Measurements from ENCODE around the gene ZNF23.

ZNF23 gene

DNA sequence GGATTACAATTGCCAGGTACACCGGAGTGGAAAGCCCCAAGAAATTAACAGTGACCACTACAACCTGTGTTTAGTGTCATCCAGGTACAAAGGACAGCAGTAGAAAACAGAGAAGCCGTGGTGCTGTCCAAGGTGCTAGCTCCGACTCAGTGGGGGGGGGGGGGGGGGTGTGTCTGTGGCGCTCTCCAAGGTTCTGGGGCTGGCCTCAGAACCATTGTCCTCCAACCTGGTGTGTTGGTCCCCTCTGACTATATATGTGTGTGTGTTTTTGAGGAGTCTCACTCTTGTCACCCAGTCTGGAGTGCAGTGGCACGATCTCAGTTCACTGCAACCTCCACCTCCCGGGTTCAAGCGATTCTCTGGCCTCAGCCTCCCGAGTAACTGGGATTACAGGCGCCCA is 5.8 kb upstream of the ZNF23 start:
- no peak for DNase-seq

DNA sequence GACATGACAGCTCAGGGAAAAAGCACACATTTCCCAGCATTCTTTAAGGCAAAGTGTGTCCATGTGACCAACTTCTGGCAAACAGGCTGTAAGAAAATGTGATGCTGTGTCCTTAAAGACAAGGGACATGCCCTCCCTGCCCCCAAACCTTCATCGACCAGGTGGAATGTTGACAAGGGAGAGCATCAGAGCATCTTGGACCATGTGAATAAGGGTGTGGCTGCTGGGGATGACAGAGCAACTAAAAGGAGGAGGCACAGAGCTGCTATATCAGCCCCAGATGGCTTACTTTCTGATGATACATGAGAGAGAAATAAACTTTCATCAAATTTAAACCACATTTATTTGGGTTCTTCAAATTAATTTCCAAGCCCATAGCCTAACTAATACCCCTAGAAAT is 2.2 kb upstream of the ZNF23 start:
- DNase-seq = no peak

GRCh38 chr16:71460941-71461340 is 1.1 kb downstream of the ZNF23 start:
- no peak for DNase-seq

- DNase-seq = no peak
These were observed 1.8 kb downstream of the ZNF23 start for GRCh38 chr16:71460236-71460635.

DNA sequence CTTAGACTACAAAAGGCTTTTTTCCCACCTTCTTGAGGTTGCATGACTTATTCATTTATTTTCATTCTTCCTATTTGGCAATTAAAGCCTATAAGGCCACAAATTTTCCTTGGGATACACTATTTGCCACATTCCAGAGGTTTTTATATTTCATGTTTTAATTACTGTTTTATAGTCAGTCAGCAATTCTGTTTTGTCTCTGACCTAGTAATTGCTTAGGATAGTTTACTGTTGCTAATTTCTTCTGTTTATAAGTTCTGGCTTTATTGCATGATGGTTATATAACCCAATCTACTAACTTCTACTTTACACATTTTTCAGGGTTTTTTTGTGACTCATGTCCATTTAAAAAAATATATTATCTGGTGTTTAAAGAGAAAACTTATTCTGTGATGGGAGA is 2.5 kb downstream of the ZNF23 start:
- no peak for DNase-seq

GRCh38 chr16:71456801-71457200 is 5.2 kb downstream of the ZNF23 start:
- DNase-seq = no peak

GRCh38 chr16:71453036-71453435 is 9.0 kb downstream of the ZNF23 start:
- no peak for DNase-seq

DNA sequence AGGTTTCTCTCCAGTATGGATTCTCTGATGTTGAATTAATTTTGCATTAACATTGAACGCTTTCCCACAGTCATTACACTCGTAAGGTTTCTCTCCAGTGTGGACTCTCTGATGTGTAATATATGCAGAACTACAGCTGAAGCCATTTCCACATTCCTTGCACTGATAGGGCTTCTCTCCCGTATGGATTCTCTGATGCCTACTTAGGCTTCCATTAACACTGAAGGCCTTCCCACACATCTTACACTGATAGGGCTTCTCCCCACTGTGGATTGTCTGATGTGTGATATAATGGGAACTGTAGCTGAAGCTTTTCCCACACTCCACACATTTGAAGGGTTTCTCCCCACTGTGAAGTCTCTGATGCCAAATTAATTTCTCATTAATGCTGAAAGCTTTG is 13.0 kb downstream of the ZNF23 start:
- no peak for DNase-seq

DNA sequence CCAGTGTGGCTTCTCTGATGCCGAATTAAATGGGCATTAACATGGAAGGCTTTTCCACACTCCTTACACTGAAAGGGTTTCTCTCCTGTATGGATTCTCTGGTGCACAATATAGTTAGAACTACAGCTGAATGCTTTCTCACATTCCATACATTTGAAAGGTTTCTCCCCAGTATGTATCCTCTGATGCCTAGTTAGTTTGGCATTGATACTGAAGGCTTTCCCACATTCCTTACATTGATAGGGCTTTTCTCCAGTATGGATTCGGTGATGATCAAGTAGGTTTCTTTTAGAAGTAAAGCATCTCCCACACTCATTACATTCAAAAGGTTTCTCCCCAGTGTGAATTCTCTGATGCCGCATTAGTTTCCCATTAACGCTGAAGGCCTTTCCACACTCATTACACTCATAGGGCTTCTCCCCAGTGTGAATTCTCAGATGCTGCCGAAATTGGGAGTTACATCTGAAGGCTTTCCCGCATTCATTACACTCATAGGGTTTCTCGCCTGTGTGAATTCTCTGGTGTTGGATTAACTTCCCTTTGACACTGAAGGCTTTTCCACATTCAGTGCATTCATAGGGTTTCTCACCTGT is 13.7 kb downstream of the ZNF23 start:
- no peak for DNase-seq

DNA sequence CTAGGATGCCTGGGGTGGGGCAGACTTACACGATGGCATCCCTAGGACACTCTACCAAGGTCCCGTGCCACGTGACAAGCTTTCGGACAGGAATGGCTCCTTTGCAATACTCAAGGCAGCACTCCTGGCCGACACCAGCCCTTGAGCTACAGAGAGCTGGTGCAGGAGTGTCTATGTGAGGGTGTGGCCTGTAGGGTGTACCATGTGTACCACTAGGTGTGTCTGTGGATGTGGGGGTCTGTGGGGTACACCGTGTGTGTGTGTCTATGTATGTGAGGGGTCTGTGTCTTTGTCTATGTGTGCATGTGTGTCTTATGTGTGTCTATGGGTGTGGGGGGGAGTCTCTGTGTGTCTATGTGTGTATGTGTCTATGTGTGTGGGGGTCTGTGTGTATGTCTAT is 18.3 kb downstream of the ZNF23 start:
- DNase-seq = no peak

GRCh38 chr16:71442051-71442440 is 20.0 kb downstream of the ZNF23 start, which contains the start of gene TLE7:
TSS of gene TLE7 (minus strand) at chr16:71442054. CDS start at chr16:71433324, 8,730 bp downstream.
- DNase-seq = no peak

DNA sequence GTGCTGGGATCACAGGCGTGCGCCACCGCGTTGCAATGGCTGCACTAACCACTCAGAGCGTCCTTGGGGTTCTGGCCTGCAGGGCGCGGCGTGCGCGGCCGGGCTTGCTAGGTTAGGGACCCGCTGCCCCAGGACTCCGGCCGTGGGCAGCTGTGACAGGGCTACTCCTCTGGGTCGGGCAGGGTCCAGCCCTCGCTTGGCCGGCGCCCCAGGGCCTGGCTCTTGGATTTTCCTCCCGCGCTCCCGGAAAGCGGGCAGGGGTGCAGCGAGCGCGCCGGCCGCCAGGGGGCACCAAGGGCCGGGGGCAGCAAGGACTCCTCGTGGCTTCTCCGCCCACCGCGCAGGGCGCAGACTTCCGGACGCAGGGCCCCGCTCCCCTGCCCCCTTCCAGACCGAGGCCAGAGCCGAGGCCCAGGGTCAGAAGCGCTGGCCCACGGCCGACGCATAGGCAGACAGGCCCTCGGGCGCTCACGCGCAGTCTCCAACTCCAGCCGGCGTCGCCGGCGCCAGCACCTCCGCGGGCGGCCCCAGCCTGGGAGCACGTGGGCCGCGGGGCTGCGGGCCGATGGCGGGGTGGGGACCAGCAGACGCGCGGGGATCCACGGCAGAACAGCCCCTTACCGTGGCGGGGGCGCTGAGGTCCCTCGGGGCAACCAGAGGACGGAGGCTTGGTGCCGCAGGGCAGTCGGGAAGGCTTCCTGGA is 20.5 kb downstream of the ZNF23 start:
- no peak for DNase-seq

DNA sequence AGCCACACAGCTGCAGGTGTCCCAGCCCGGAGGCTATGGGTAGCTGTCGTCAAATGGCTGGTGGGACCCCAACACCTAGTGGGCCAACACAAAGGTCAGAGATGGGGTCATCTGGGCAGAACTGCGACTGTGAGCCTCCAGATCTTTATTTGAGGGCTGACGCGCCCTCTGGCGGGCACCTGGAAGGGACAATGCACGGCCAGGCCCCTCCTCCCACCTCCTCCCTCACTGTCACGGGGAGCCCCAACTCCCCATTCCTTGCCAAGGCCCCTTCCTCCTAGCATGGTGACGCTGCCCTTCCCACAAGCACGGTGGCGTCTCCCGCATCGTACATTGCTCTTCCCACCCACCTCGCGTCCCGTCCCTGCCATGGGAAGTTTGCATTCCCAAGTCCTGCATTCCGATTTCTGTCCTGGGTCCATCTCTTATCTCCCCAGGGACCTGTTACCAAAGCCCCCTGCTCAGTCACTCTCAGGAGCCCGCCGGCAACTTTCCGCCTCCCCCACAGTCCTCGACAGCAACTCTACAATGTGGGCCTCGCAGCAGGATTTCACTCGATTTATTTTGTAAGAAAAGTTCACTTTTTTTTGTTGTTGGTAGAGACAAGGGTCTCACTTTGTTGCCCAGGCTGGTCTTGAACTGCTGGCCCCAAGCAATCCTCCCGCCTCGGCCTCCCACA is 21.2 kb downstream of the ZNF23 start:
- no peak for DNase-seq

- no peak for DNase-seq
These were observed 22.5 kb downstream of the ZNF23 start for GRCh38 chr16:71439523-71439922.

DNA sequence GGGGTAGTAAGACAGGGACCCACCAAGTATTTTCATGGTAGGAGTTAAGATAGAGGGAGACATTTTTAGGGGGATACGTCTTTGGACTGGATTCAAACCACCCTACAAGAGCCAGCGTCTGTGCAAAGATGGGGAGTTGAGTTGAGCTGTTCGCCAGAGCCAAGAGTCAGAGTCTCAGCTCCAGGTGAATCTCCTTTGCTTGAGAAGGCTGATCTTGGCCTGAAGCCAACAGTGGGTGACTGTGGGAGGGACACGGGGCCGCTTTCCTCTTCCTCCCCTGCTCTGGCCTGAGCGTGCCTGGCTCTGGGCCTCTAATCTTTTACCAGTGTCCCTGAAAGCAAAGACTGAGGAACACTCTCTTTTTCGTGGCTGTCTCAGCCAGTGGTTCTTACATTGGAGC is 25.6 kb downstream of the ZNF23 start:
- no peak for DNase-seq

DNA sequence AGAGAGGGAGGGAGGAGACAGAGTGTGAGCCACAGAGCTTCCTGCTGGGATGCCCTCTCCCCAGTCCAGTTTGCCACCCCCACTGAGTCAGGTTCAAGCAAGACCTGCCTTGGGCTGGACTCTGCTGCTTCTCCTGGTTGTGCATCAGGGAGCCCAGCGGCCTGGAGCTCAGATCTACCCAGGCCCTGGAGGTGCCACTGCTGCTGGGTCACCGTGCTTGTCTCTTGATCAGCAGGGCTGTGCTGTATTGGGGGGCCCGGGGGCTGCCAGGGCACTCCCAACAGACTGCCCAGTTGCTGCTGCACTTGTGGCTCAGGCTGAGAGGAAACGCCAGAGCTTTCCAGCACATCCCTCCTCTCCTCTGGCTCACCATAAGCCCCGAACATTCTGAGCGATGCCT is 29.1 kb downstream of the ZNF23 start:
- no peak for DNase-seq

- DNase-seq = no peak
These were observed 30.1 kb downstream of the ZNF23 start for GRCh38 chr16:71431991-71432390.

- DNase-seq = no peak
These were observed 30.9 kb downstream of the ZNF23 start for GRCh38 chr16:71431176-71431575.

DNA sequence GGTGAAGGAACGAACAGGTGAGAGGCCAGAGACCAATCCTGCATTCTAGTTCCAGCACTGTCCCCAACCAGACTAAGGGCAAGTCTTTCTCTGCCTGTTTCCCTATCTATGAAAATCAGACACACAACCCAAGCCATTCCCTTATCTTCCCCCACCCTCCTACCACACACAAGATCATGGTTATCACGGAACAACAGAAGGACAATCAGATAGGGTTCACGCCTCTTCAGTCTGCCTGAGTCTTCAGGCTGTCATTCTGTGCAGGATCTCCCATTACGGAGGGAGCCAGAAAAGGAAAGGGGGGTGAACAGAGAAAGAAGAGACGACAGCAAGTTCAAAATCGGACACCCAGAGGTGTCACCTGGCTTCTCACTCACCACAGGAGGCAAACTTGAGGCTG is 31.3 kb downstream of the ZNF23 start:
- no peak for DNase-seq

DNA sequence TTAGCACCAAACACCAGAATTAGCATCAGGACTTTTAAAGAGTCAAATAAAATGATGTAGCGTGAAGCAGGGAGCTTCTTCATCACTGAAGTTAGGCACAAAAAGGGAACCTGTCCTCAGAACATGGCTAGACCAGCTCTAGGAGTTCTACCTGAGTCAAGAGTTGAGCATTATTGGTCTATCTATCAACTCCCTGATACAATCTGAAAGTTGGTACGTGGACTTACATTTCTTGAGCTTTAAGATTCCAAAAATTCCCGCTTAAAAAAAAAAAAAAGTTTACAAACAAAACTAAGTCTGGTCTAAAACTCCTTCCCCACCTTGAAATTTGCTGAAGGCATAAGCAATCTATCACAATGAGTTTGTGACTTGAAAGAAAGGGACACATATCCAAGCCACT is 32.5 kb downstream of the ZNF23 start:
- no peak for DNase-seq

DNA sequence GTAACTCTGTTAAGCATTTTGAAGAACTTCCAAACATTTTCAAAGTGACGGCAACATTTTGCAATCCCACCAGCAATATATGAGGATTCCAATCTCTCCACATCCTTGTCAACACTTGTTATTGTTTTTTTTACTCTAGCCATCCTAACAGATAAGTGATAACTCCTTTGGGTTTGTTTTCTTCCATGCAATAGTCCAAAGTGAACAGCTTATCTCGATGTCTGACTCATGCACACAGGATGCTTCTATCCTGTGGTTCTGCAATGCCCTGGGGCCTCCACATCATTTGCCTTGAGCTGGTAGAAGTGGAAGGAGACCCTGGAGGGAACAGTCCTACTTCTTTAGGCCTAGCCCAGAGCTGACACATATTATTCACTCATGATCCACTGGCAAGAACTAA is 33.2 kb downstream of the ZNF23 start:
- DNase-seq = no peak

- no peak for DNase-seq
These were observed 33.7 kb downstream of the ZNF23 start for GRCh38 chr16:71428385-71428784.

GRCh38 chr16:71426880-71427615 is 35.0 kb downstream of the ZNF23 start:
- no peak for DNase-seq
